ENCODE results near the gene SERPINA5. TPM values are rescaled to one million over a fixed set of nuclear protein-coding genes. Genes with fewer than 3 reads are reported as not detected.
A peak's percentile ranks its signal among the peaks of the same experiment; 100 is the strongest.

Gene SERPINA5
- total and polyA plus RNA-seq, 2 of the 13 experiments (the other 11 are each of a cell fraction or from before 2014, with no cell fraction given): 449 to 498 TPM

DNA sequence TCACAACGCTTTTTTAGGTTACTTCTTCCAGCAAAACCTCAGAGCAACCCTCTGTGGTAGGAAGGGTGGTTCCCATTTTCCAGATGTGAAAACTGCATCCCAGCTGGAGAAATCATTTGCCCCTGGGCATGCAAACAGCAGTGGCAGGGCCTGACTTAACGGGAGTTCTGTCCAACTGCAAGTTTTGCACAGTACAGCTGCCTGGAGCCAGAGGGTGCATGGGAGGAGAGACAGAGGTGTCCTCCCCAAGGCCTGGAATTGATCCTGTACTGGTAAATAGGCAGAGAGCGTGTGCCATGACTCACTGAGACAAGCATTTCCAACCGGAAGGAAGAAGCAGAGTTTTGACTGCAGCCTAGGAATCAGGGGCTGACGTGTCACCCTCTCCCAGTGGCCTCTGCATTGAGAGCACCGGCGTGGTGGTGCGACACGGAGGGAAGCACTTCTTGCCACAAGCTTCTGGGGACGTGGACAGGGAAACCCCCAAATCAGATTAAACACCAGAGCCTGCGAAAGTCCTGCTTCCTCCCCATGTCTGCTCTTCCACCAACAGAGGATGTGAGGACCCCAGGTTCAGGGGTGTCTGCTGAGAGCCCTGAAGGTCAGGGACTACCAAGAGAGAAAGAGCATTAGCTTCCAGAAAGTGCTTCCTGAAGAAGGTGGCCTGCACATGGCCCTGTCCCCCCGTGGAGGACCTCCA lies 39.0 kb upstream of the SERPINA5 start (continued):
- TF ChIP-seq KDM5B (CRISPR knock-in tag; IDR thresholded peaks at IDR 0.05; ENCODE audit: borderline replicate concordance): 0 out of 2 replicates have a peak, but pooled peaks have one; percentile 20
- no peak for TF ChIP-seq ZNF468 (CRISPR knock-in tag; IDR thresholded peaks at IDR 0.05)
- no peak for TF ChIP-seq ZNF451 (CRISPR knock-in tag; IDR thresholded peaks at IDR 0.05)
- TF ChIP-seq CBX1 (IDR thresholded peaks at IDR 0.05; ENCODE audit: low read depth): no peak
- TF ChIP-seq EEA1 (CRISPR knock-in tag; IDR thresholded peaks at IDR 0.05; ENCODE audit: borderline replicate concordance): no peak
- no peak for TF ChIP-seq TRIM24 (CRISPR knock-in tag; IDR thresholded peaks at IDR 0.05)
- TF ChIP-seq NFKBIZ (CRISPR knock-in tag; IDR thresholded peaks at IDR 0.05): no peak
- TF ChIP-seq NRL (CRISPR knock-in tag; IDR thresholded peaks at IDR 0.05; ENCODE audit: borderline replicate concordance): no peak
- no peak for TF ChIP-seq ZEB1 (IDR thresholded peaks at IDR 0.05; ENCODE audit: insufficient replicate concordance, low read depth)
- no peak for TF ChIP-seq ZNF138 (CRISPR knock-in tag; IDR thresholded peaks at IDR 0.05; ENCODE audit: low read depth)
- TF ChIP-seq ATF7-NPFF (CRISPR knock-in tag; IDR thresholded peaks at IDR 0.05; ENCODE audit: low read depth): no peak
- no peak for TF ChIP-seq ZSCAN20 (CRISPR knock-in tag; IDR thresholded peaks at IDR 0.05; ENCODE audit: borderline replicate concordance)
- TF ChIP-seq, protein P1, sequence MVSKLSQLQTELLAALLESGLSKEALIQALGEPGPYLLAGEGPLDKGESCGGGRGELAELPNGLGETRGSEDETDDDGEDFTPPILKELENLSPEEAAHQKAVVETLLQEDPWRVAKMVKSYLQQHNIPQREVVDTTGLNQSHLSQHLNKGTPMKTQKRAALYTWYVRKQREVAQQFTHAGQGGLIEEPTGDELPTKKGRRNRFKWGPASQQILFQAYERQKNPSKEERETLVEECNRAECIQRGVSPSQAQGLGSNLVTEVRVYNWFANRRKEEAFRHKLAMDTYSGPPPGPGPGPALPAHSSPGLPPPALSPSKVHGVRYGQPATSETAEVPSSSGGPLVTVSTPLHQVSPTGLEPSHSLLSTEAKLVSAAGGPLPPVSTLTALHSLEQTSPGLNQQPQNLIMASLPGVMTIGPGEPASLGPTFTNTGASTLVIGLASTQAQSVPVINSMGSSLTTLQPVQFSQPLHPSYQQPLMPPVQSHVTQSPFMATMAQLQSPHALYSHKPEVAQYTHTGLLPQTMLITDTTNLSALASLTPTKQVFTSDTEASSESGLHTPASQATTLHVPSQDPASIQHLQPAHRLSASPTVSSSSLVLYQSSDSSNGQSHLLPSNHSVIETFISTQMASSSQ (IDR thresholded peaks at IDR 0.05; ENCODE audit: low read depth): no peak
- TF ChIP-seq, protein P1 (CRISPR knock-in tag; IDR thresholded peaks at IDR 0.05; ENCODE audit: borderline replicate concordance): no peak
- no peak for TF ChIP-seq ELF1 (CRISPR knock-in tag; IDR thresholded peaks at IDR 0.05)
- TF ChIP-seq, protein P2, sequence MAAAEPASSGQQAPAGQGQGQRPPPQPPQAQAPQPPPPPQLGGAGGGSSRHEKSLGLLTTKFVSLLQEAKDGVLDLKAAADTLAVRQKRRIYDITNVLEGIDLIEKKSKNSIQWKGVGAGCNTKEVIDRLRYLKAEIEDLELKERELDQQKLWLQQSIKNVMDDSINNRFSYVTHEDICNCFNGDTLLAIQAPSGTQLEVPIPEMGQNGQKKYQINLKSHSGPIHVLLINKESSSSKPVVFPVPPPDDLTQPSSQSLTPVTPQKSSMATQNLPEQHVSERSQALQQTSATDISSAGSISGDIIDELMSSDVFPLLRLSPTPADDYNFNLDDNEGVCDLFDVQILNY (CRISPR knock-in tag; conservative IDR thresholded peaks at IDR 0.05): no peak
- no peak for TF ChIP-seq ZNF746 (CRISPR knock-in tag; IDR thresholded peaks at IDR 0.05)
- TF ChIP-seq ZNF703 (CRISPR knock-in tag; IDR thresholded peaks at IDR 0.05; ENCODE audit: borderline replicate concordance): no peak
- TF ChIP-seq ZSCAN9 (CRISPR knock-in tag; IDR thresholded peaks at IDR 0.05; ENCODE audit: borderline replicate concordance): no peak
- TF ChIP-seq RFXAP (CRISPR knock-in tag; IDR thresholded peaks at IDR 0.05; ENCODE audit: borderline replicate concordance): no peak
- TF ChIP-seq PHF21A (CRISPR knock-in tag; IDR thresholded peaks at IDR 0.05): no peak
- no peak for TF ChIP-seq ZNF792 (CRISPR knock-in tag; IDR thresholded peaks at IDR 0.05)
- TF ChIP-seq RARA (CRISPR knock-in tag; IDR thresholded peaks at IDR 0.05): peak; percentile 79
- TF ChIP-seq HOXA9 (CRISPR knock-in tag; IDR thresholded peaks at IDR 0.05; ENCODE audit: borderline replicate concordance): no peak
- TF ChIP-seq SMAD1 (CRISPR knock-in tag; IDR thresholded peaks at IDR 0.05; ENCODE audit: borderline replicate concordance, low read depth): no peak
- no peak for TF ChIP-seq KLF6 (CRISPR knock-in tag; IDR thresholded peaks at IDR 0.05)
- TF ChIP-seq POGZ (CRISPR knock-in tag; IDR thresholded peaks at IDR 0.05): 0 out of 2 replicates have a peak, but pooled peaks have one; percentile 35
- no peak for TF ChIP-seq FOXJ3 (CRISPR knock-in tag; IDR thresholded peaks at IDR 0.05; ENCODE audit: borderline replicate concordance)
